Cardiac fibroblast (primary cell): ENCODE data around the gene C16orf92.

Source experiments
- DNase-seq, 2 donors: peaks; one replicate each; pipeline versions ENCODE4 v3.0.0 to v3.0.0-alpha.2; 2010; ENCODE audit warnings: low read depth in 2 of 2
- H3K4me3 ChIP-seq, 2 donors: replicated peaks in 1 of 2; 1 replicate in 1 of 2; 2 replicates in 1 of 2; pipeline ENCODE4 v1.5.1; 2011; ENCODE audit warnings: low read depth in 2 of 2, low read length in 2 of 2, mild to moderate bottlenecking in 2 of 2, moderate library complexity in 1 of 2
- CTCF ChIP-seq: IDR thresholded peaks from one replicate; pipeline ENCODE4 v1.5.1; 2011; ENCODE audit warnings: low read depth, mild to moderate bottlenecking, low read length, inconsistent platforms

C16orf92 gene

DNA sequence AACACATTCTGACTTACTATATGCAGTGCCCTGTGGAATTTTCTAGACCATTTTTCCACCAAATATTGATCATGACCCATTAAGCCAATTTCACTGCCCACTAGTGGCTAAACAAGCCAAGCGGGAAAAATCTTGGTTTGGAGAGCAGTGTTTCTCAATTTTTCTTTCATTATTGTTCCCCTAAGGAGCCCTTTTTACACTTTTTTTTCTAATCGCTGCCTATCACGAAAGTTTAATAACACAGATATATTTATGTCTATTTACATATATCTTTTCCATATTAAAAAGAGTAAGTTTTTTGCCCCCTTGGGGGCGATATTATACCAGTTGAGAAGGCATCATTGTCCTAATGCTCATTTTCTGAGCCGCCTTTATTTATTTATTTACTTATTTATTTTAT is 18.8 kb downstream of the C16orf92 start:
- no peak overlapping the region for H3K4me3 ChIP-seq
- DNase-seq = peak; percentile 69 to 70
- TF ChIP-seq CTCF = peak; percentile 30

DNA sequence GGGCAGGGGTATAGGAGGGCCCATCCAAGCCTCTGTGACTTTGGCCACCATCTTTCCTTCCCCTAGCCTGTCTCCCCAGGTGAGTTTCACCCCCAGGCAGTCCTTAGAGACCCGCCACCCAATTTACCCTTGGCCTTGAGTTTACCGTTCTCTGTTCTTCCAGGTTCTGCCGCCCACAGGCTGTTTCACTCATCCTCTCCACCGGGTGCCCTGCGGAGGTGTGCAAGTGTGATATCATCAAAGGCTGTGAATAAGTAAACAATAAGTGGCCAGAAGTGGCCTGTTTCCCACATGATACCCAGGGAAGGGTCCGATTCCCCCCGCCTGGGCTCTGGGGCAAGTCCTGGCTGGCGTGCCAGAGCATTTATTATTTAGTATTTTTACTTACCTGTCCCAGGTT is 23.2 kb downstream of the C16orf92 start:
- H3K4me3 ChIP-seq = no peak overlapping the region
- TF ChIP-seq CTCF = no peak
- DNase-seq = no peak

- H3K4me3 ChIP-seq = no peak overlapping the region
- no peak for DNase-seq
- TF ChIP-seq CTCF = no peak
Observed at GRCh38 chr16:30046588-30046987, 23.6 kb downstream of the C16orf92 start.

DNA sequence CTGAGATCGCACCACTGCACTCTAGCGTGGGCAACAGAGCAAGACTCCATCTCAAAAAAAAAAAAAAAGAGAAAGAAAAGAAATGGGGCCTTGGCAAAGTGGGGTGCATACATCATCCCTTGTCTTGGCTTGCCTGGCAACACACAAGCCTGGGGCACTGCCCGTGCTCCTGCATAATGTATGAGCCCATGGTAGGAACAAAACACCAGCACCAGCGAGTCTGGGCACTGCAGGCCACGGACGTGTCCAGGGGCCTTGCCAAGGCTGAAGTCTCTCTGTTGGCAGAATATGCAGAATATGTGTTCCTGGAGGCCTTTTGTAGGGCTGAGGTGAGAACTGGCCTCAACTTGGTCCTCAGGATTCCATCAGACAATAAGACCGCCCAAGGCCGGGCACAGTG is 26.9 kb downstream of the C16orf92 start:
- no peak for DNase-seq
- no peak overlapping the region for H3K4me3 ChIP-seq

GRCh38 chr16:30051518-30051917 is 28.5 kb downstream of the C16orf92 start:
- no peak overlapping the region for H3K4me3 ChIP-seq
- peak; percentile 63 to 82 for DNase-seq
- TF ChIP-seq CTCF = no peak

More for the DNA sequence above, 26.9 kb downstream of the C16orf92 start:
- TF ChIP-seq CTCF = no peak

GRCh38 chr16:30052671-30053372 is 29.8 kb downstream of the C16orf92 start:
- H3K4me3 ChIP-seq = peak overlapping the region; percentile 78 to 83
- no peak for TF ChIP-seq CTCF

More at GRCh38 chr16:30052671-30053372, 29.8 kb downstream of the C16orf92 start:
- DNase-seq = peak; percentile 95
